Tibial nerve (tissue), 4 donors: ENCODE measurements around the gene MRPS18B.

Source experiments
- CTCF ChIP-seq, 5 experiments: fragments of 200-600 bp in 3 of 5; fragments of 450-650 bp in 2 of 5; sonication (generic) in 3 of 5; IDR thresholded peaks; one replicate each; pipeline ENCODE4 v1.5.1; 2016 to 2019; ENCODE audit warnings: antibody characterized with exemption in 5 of 5, mild to moderate bottlenecking in 3 of 5, moderate library complexity in 2 of 5
- EP300 ChIP-seq, 2 donors: sonication (generic); formaldehyde crosslinking; IDR thresholded peaks; one replicate each; pipeline ENCODE4 v1.6.1; 2017; ENCODE audit warnings: antibody characterized with exemption in 2 of 2, mild to moderate bottlenecking in 1 of 2
- POLR2A ChIP-seq, 2 donors: fragments of 450-650 bp; IDR thresholded peaks; one replicate each; pipeline ENCODE4 v1.6.1; 2017; ENCODE audit warnings: antibody characterized with exemption in 2 of 2, mild to moderate bottlenecking in 2 of 2, moderate library complexity in 2 of 2

- TF ChIP-seq CTCF (IDR thresholded peaks at IDR 0.05) (no peak), POLR2A (IDR thresholded peaks at IDR 0.05) (no peak), EP300 (IDR thresholded peaks at IDR 0.05) (no peak)
These were observed 1.5 kb upstream of the MRPS18B start for GRCh38 chr6:30615958-30616810.
